Right lobe of liver (tissue), 4 donors: ENCODE data around the gene RPTOR.

Source experiments
- POLR2A ChIP-seq: fragments of 450-650 bp; IDR thresholded peaks from one replicate; pipeline ENCODE4 v1.6.1; 2017; ENCODE audit warnings: antibody characterized with exemption, mild to moderate bottlenecking
- TF ChIP-seq, protein P1 (sequence below), 4 donors: fragments of 200-600 bp in 3 of 4; fragments of 450-650 bp in 1 of 4; IDR thresholded peaks; one replicate each; pipeline versions ENCODE4 v1.5.1 to v1.8.0; 2016 to 2022; ENCODE audit warnings: antibody characterized with exemption in 4 of 4, mild to moderate bottlenecking in 2 of 4
- donor health status: DM: no; HTN: no; CAD: no.
- donor health status: DM: no; HTN: no; CAD: no.
- donor health status: DM: no; HTN: yes; CAD: no.

DNA sequence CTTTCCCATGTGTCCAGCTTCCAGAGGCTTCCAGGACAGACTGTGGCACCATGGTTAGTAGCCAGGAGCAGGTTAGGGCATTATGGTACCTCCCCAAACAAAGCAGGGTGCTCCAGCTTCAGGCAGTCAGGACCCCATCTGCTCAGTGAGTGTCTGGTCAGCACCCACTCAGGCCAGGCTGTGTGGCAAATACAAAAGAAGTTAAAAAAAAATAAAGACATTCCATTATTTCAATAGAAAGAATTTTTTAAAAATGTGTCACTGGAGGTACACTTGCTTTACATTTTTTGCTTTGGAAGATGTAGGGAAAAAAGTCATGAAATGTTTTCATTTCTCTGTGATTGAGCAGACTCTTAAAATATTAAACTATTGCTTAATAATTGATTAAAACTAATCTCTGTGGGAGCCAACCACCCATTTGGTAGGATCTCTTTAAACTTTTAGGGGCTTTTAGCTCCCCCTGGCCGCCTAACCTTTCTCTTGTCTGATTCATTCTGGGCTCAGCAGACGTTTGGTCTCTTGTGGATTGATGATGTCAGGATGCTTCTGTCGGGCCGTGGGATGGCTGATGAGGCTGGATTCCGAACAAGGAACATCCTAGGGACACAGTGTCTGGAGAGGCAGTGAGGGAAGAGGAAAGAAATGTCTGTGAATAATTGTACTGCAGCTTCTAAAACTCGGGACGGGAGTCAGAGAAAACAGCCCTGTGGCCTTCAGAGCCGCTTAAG lies 39.8 kb upstream of the RPTOR start:
- no peak for TF ChIP-seq POLR2A
- TF ChIP-seq, protein P1, sequence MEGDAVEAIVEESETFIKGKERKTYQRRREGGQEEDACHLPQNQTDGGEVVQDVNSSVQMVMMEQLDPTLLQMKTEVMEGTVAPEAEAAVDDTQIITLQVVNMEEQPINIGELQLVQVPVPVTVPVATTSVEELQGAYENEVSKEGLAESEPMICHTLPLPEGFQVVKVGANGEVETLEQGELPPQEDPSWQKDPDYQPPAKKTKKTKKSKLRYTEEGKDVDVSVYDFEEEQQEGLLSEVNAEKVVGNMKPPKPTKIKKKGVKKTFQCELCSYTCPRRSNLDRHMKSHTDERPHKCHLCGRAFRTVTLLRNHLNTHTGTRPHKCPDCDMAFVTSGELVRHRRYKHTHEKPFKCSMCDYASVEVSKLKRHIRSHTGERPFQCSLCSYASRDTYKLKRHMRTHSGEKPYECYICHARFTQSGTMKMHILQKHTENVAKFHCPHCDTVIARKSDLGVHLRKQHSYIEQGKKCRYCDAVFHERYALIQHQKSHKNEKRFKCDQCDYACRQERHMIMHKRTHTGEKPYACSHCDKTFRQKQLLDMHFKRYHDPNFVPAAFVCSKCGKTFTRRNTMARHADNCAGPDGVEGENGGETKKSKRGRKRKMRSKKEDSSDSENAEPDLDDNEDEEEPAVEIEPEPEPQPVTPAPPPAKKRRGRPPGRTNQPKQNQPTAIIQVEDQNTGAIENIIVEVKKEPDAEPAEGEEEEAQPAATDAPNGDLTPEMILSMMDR (IDR thresholded peaks at IDR 0.05), result no peak
